OCI-LY7 (cell line): ENCODE data around the gene GMPR2.

Experiments used
- EZH2phosphoT487 ChIP-seq: fragments of 200-600 bp; sonication (generic); IDR thresholded peaks from 2 replicates; pipeline ENCODE4 v1.6.1; 2018; ENCODE audit warnings: low read depth, borderline replicate concordance, mild to moderate bottlenecking, mixed run types, antibody characterized with exemption, low read length, moderate library complexity, mixed read lengths
- TF ChIP-seq, protein P1 (sequence below): fragments of 200-600 bp; sonication (generic); conservative IDR thresholded peaks from 2 replicates; pipeline ENCODE4 v1.5.1; 2014; ENCODE audit warnings: mild to moderate bottlenecking, antibody characterized with exemption, low read length, moderate library complexity, mixed read lengths

DNA sequence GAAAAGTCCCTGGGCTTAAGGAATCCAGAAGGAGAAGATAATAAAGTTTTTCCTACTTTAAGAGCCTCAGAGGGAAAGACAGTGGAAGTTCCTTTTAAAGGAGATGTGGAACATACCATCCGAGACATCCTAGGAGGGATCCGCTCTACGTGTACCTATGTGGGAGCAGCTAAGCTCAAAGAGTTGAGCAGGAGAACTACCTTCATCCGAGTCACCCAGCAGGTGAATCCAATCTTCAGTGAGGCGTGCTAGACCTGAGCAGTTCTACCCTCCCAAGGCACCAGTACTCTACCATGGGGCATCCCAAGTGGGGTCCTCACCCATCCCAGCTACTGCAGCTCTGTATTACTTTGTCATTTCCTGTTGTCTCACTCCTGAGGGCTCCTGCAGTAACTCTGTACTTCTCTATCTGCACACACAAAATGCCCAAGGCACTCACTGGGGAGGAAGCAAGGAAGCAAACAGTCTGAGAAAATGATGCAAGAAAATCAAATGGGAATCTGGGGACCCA, 5.9 kb downstream of the GMPR2 start:
- TF ChIP-seq, protein P1, sequence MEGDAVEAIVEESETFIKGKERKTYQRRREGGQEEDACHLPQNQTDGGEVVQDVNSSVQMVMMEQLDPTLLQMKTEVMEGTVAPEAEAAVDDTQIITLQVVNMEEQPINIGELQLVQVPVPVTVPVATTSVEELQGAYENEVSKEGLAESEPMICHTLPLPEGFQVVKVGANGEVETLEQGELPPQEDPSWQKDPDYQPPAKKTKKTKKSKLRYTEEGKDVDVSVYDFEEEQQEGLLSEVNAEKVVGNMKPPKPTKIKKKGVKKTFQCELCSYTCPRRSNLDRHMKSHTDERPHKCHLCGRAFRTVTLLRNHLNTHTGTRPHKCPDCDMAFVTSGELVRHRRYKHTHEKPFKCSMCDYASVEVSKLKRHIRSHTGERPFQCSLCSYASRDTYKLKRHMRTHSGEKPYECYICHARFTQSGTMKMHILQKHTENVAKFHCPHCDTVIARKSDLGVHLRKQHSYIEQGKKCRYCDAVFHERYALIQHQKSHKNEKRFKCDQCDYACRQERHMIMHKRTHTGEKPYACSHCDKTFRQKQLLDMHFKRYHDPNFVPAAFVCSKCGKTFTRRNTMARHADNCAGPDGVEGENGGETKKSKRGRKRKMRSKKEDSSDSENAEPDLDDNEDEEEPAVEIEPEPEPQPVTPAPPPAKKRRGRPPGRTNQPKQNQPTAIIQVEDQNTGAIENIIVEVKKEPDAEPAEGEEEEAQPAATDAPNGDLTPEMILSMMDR: no peak
- no peak for TF ChIP-seq EZH2phosphoT487
